Right lobe of liver (tissue), 6 donors: ENCODE results near the gene OASL. TPM values are rescaled to one million over a fixed set of nuclear protein-coding genes. Genes with fewer than 3 reads are reported as not detected.

Experiments used
- ATAC-seq, 4 donors: fragments of 200-7000 bp; cut with Tn5 transposase; one replicate each; pipeline ENCODE4 v1.9.1; 2020; ENCODE audit warnings: mild to moderate bottlenecking in 4 of 4, moderate library complexity in 4 of 4
- DNase-seq, 3 donors: peaks; one replicate each; pipeline ENCODE4 v3.0.0-alpha.2; 2020
- H3K27ac ChIP-seq, 3 donors: fragments of 200-600 bp; one replicate each; pipeline ENCODE4 v1.8.0; 2022
- H3K27me3 ChIP-seq, 2 donors: fragments of 200-600 bp; one replicate each; pipeline ENCODE4 v1.8.0; 2022
- H3K36me3 ChIP-seq, 4 donors: fragments of 200-600 bp; sonication (generic) in 1 of 4; one replicate each; pipeline versions ENCODE4 v1.5.1 to v1.8.0; 2017 to 2022; ENCODE audit warnings: control low read depth in 1 of 4
- H3K4me1 ChIP-seq, 4 donors: fragments of 200-600 bp; sonication (generic) in 1 of 4; one replicate each; pipeline versions ENCODE4 v1.5.1 to v1.8.0; 2017 to 2022; ENCODE audit warnings: control low read depth in 1 of 4
- H3K4me3 ChIP-seq, 3 donors: fragments of 200-600 bp; one replicate each; pipeline ENCODE4 v1.8.0; 2022
- H3K9me3 ChIP-seq, 4 donors: fragments of 200-600 bp; sonication (generic) in 1 of 4; one replicate each; pipeline versions ENCODE4 v1.5.1 to v1.8.0; 2017 to 2022; ENCODE audit warnings: control low read depth in 1 of 4
- POLR2A ChIP-seq: fragments of 450-650 bp; IDR thresholded peaks from one replicate; pipeline ENCODE4 v1.6.1; 2017; ENCODE audit warnings: antibody characterized with exemption, mild to moderate bottlenecking
- WGBS: methylation state at CpG from one replicate; pipeline ENCODE4 v1.1.6; 2018; ENCODE audit warnings: low coverage, low lambda C conversion rate; ENCODE audit not compliant: insufficient coverage; ENCODE audit errors: missing lambda C conversion rate; 5-methylcytosine and 5-hydroxymethylcytosine counted together
- intact Hi-C, 2 donors: fragments of 100-400 bp; cut with DNase I; formaldehyde crosslinking; loops; one replicate each; pipeline versions ENCODE4 v1.11.2 to v1.14.1; 2022
- long read RNA-seq: library from polyadenylated mRNA; unstranded; transcript quantifications from one replicate; pipeline ENCODE4 v2.0.0, GENCODE V29; 2019
- total RNA-seq, 6 experiments: library from RNA; depleted of rRNA in 2 of 6; stranded (reverse); fragments of >200 nt in 2 of 6; fragmentation: NEBNext Ultra II Directional in 3 of 6; extraction: Animal tissue kit (Norgen Biotek cat#: 25700) in 3 of 6; gene quantifications; one replicate each; pipeline versions ENCODE4 v1.1.0 to v1.2.4, GENCODE V29; 2016 to 2023
- TF ChIP-seq, protein P1 (sequence below), 4 donors: fragments of 200-600 bp in 3 of 4; fragments of 450-650 bp in 1 of 4; IDR thresholded peaks; one replicate each; pipeline versions ENCODE4 v1.5.1 to v1.8.0; 2016 to 2022; ENCODE audit warnings: antibody characterized with exemption in 4 of 4, mild to moderate bottlenecking in 2 of 4
- donor health status: DM: no; HTN: yes; CAD: no.
- donor health status: DM: no; HTN: no; CAD: no.
- donor health status: DM: no; HTN: no; CAD: no.
- donor health status: DM: no; HTN: yes; CAD: no.
- donor health status: DM: no; HTN: yes; CAD: no.

OASL gene, protein sequence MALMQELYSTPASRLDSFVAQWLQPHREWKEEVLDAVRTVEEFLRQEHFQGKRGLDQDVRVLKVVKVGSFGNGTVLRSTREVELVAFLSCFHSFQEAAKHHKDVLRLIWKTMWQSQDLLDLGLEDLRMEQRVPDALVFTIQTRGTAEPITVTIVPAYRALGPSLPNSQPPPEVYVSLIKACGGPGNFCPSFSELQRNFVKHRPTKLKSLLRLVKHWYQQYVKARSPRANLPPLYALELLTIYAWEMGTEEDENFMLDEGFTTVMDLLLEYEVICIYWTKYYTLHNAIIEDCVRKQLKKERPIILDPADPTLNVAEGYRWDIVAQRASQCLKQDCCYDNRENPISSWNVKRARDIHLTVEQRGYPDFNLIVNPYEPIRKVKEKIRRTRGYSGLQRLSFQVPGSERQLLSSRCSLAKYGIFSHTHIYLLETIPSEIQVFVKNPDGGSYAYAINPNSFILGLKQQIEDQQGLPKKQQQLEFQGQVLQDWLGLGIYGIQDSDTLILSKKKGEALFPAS
- 10 to 100 TPM in 2 of 6 experiments, 1 to 10 TPM in 4; 1.6 to 19.2 (median 4.1) TPM for total RNA-seq
- long read RNA-seq: 0 reads

GRCh38 chr12:121038861-121039668 is at the start of gene OASL:
OASL (minus strand) TSS chr12:121039246; CDS start chr12:121038971, 275 bp downstream.
- peak; percentile 64 to 87 (median 81) for DNase-seq

GRCh38 chr12:121088195-121088585 is 49.1 kb upstream of the OASL start:
- WGBS: 96% methylated on average over 6 of the region's 6 CpGs

More at GRCh38 chr12:121038861-121039668, at the start of gene OASL:
- no peaks in the 10 kb centered on the region for H3K27me3 ChIP-seq
- peak within 1 kb of the TSS; percentile 85 to 96 (median 85) for H3K27ac ChIP-seq
- WGBS: 3% methylated on average over 8 of the region's 13 CpGs
- H3K9me3 ChIP-seq: no peaks in the 10 kb centered on the region
- TF ChIP-seq, protein P1, sequence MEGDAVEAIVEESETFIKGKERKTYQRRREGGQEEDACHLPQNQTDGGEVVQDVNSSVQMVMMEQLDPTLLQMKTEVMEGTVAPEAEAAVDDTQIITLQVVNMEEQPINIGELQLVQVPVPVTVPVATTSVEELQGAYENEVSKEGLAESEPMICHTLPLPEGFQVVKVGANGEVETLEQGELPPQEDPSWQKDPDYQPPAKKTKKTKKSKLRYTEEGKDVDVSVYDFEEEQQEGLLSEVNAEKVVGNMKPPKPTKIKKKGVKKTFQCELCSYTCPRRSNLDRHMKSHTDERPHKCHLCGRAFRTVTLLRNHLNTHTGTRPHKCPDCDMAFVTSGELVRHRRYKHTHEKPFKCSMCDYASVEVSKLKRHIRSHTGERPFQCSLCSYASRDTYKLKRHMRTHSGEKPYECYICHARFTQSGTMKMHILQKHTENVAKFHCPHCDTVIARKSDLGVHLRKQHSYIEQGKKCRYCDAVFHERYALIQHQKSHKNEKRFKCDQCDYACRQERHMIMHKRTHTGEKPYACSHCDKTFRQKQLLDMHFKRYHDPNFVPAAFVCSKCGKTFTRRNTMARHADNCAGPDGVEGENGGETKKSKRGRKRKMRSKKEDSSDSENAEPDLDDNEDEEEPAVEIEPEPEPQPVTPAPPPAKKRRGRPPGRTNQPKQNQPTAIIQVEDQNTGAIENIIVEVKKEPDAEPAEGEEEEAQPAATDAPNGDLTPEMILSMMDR (IDR thresholded peaks at IDR 0.05): no peak
- TF ChIP-seq POLR2A: peak; percentile 96
- no peaks in the 10 kb centered on the region for H3K36me3 ChIP-seq
- H3K4me3 ChIP-seq: peak within 1 kb of the TSS; percentile 52 to 69 (median 58)
- intact Hi-C loops: no loop called here
- ATAC-seq: peak; percentile 91 to 96 (median 94)
- H3K4me1 ChIP-seq: peaks cover 0 to 12% (median 0%) of the 10 kb centered on the region in 4 donors

DNA sequence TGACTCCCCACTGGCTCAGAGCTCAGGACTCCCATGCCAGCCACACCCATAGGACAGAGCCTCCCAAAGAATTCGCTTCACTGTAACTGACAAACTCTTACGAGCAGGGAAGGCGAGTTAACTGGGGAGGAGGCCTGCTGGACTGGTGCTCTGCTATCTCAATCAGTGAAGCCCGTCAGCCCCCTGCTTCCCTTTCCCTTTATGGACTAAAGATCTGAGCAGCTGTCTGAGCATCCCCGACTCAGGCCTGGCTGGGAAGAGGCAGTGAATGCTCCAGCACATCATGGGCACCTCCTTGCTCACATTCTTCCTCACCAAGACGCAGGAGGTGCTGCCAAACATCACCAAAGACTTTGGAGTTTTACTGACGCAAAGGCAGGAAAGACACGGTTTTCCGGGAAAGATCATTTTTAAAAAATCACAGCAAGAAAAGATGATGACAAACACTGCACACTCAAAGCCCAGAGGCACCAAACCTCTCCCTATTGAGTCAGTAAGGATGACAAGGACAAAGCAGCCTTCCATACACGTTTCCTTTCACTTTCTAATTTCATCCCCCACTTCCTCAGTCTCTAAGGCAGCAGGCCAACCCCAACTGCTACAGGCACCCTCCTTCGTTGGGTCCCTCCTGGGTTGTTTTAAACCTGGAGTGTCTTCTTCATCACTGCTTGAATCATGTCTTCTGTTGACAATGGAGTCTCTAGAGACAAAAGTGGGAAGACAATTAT is 48.6 kb upstream of the OASL start:
- Histone ChIP-seq H3K36me3 (no peaks in the 10 kb centered on the region), H3K9me3 (no peaks in the 10 kb centered on the region), H3K4me3 (no peak overlapping the region), H3K4me1 (no peaks in the 10 kb centered on the region), H3K27me3 (no peaks in the 10 kb centered on the region), H3K27ac (no peak overlapping the region)
- DNase-seq: no peak
- 42% methylated on average over 5 of the region's 11 CpGs for WGBS
- ATAC-seq: peak in 1 of 4 donors; percentile 13
- TF ChIP-seq, protein P1 (IDR thresholded peaks at IDR 0.05): no peak
- TF ChIP-seq POLR2A: no peak
- intact Hi-C loops: no loop called here

More at GRCh38 chr12:121088195-121088585, 49.1 kb upstream of the OASL start:
- H3K9me3 ChIP-seq: no peaks in the 10 kb centered on the region
- intact Hi-C loops: no loop called here
- H3K27me3 ChIP-seq: no peaks in the 10 kb centered on the region
- no peaks in the 10 kb centered on the region for H3K4me1 ChIP-seq
- TF ChIP-seq POLR2A: no peak
- TF ChIP-seq, protein P1 (IDR thresholded peaks at IDR 0.05): no peak
- H3K4me3 ChIP-seq: no peak overlapping the region
- no peak for ATAC-seq
- DNase-seq: no peak
- H3K27ac ChIP-seq: no peak overlapping the region
- no peaks in the 10 kb centered on the region for H3K36me3 ChIP-seq

DNA sequence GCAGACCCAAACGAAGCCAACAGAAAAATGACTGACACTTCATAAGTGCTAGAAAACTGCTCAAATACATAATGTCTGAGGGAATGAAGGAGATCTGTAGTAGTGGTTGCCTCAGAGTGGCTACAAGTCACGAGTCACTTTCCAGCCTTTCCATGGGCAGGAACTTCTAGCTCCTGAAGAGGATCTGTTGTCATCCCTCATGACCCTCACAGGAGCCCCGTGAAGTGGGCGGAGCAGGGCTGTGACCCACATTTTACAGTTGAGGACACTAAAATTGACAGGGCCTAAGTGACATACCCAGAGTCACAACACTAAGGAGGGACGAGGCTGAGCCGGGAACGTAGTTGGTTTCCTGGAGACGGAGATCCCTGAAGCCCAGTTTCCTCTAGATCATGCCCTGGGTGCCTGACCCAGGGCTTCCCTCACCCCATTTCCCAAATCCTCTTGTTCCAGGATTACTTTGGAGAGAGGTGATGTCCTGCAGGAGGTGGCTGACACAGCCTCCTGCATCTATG is 47.8 kb upstream of the OASL start:
- DNase-seq (no peak), ATAC-seq (no peak)
- no peaks in the 10 kb centered on the region for H3K27me3 ChIP-seq
- no peaks in the 10 kb centered on the region for H3K36me3 ChIP-seq
- H3K27ac ChIP-seq: no peak overlapping the region
- WGBS: no CpG with 5 or more reads among the region's 8 CpGs
- H3K4me3 ChIP-seq: no peak overlapping the region
- TF ChIP-seq POLR2A: no peak
- TF ChIP-seq, protein P1 (IDR thresholded peaks at IDR 0.05): no peak
- no peaks in the 10 kb centered on the region for H3K4me1 ChIP-seq
- no peaks in the 10 kb centered on the region for H3K9me3 ChIP-seq
- intact Hi-C loops: no loop called here
